Liver (tissue), 9 donors: ENCODE measurements around the gene PARM1. TPM values are rescaled to one million over a fixed set of nuclear protein-coding genes. Genes with fewer than 3 reads are reported as not detected.

Experiments used
- DNase-seq: peaks from one replicate; pipeline ENCODE4 v3.0.0-alpha.2; 2017; ENCODE audit warnings: low spot score
- H3K27ac ChIP-seq, 2 donors: one replicate each; pipeline ENCODE4 v1.7.0; 2013; ENCODE audit warnings: inconsistent platforms in 2 of 2, low read length in 2 of 2, control low read depth in 1 of 2, low read depth in 1 of 2, mild to moderate bottlenecking in 1 of 2
- H3K27me3 ChIP-seq, 4 donors: one replicate each; pipeline versions ENCODE4 v1.6.1 to v1.7.0; 2013; ENCODE audit warnings: low read length in 3 of 4, inconsistent platforms in 1 of 4, mild to moderate bottlenecking in 1 of 4, moderate library complexity in 1 of 4; ENCODE audit not compliant: control insufficient read depth in 4 of 4, insufficient read depth in 4 of 4
- H3K36me3 ChIP-seq, 4 donors: one replicate each; pipeline versions ENCODE4 v1.6.1 to v1.7.0; 2013; ENCODE audit warnings: low read length in 3 of 4, mild to moderate bottlenecking in 3 of 4, low read depth in 1 of 4, moderate library complexity in 1 of 4; ENCODE audit not compliant: control insufficient read depth in 4 of 4, insufficient read depth in 3 of 4
- H3K4me1 ChIP-seq, 4 donors: one replicate each; pipeline versions ENCODE4 v1.6.1 to v1.7.0; 2013; ENCODE audit warnings: low read length in 3 of 4, mild to moderate bottlenecking in 3 of 4, moderate library complexity in 1 of 4; ENCODE audit not compliant: control insufficient read depth in 4 of 4, insufficient read depth in 4 of 4
- H3K4me3 ChIP-seq, 3 donors: one replicate each; pipeline versions ENCODE4 v1.6.1 to v1.7.0; 2013; ENCODE audit warnings: low read length in 3 of 3, control low read depth in 1 of 3, low read depth in 1 of 3, mild to moderate bottlenecking in 1 of 3
- H3K9ac ChIP-seq, 2 donors: one replicate each; pipeline ENCODE4 v1.7.0; 2013; ENCODE audit warnings: low read length in 2 of 2, mild to moderate bottlenecking in 2 of 2, moderate library complexity in 2 of 2, control low read depth in 1 of 2, low read depth in 1 of 2
- H3K9me3 ChIP-seq, 4 donors: one replicate each; pipeline versions ENCODE4 v1.6.1 to v1.7.0; 2013; ENCODE audit warnings: low read length in 3 of 4; ENCODE audit not compliant: control insufficient read depth in 4 of 4
- EGR1 ChIP-seq, 2 donors: IDR thresholded peaks; 2 replicates each; pipeline ENCODE4 v1.6.1; 2016 to 2018; ENCODE audit warnings: antibody characterized with exemption in 2 of 2, low read depth in 2 of 2
- FOXA1 ChIP-seq: IDR thresholded peaks from 2 replicates; pipeline ENCODE4 v1.6.1; 2016; ENCODE audit warnings: antibody characterized with exemption
- FOXA2 ChIP-seq: IDR thresholded peaks from 2 replicates; pipeline ENCODE4 v1.6.1; 2016; ENCODE audit warnings: antibody characterized with exemption
- GABPA ChIP-seq, 2 donors: IDR thresholded peaks in 1 of 2; conservative IDR thresholded peaks in 1 of 2; 2 replicates each; pipeline ENCODE4 v1.6.1; 2016; ENCODE audit warnings: antibody characterized with exemption in 2 of 2, mild to moderate bottlenecking in 1 of 2, moderate library complexity in 1 of 2
- HNF4A ChIP-seq, 2 donors: conservative IDR thresholded peaks; 2 replicates each; pipeline ENCODE4 v1.6.1; 2016; ENCODE audit warnings: antibody characterized with exemption in 2 of 2, mild to moderate bottlenecking in 2 of 2
- JUND ChIP-seq, 2 donors: IDR thresholded peaks; 2 replicates each; pipeline ENCODE4 v1.6.1; 2016; ENCODE audit warnings: antibody characterized with exemption in 2 of 2
- NR2F2 ChIP-seq: IDR thresholded peaks from 2 replicates; pipeline ENCODE4 v1.6.1; 2016; ENCODE audit warnings: antibody characterized with exemption
- RXRA ChIP-seq, 2 donors: IDR thresholded peaks; 2 replicates each; pipeline ENCODE4 v1.6.1; 2017 to 2018; ENCODE audit warnings: antibody characterized with exemption in 2 of 2, mild to moderate bottlenecking in 1 of 2
- SP1 ChIP-seq: IDR thresholded peaks from 2 replicates; pipeline ENCODE4 v1.6.1; 2018; ENCODE audit warnings: antibody characterized with exemption, mild to moderate bottlenecking
- TAF1 ChIP-seq: conservative IDR thresholded peaks from 2 replicates; pipeline ENCODE4 v1.6.1; 2016; ENCODE audit warnings: antibody characterized with exemption, mild to moderate bottlenecking
- YY1 ChIP-seq: IDR thresholded peaks from 2 replicates; pipeline ENCODE4 v1.6.1; 2016; ENCODE audit warnings: antibody characterized with exemption, mild to moderate bottlenecking
- WGBS: extraction: QIAGEN DNeasy Blood & Tissue Kit; methylation state at CpG from one replicate; pipeline ENCODE4 v1.1.7; 2013; 5-methylcytosine and 5-hydroxymethylcytosine counted together
- polyA plus RNA-seq, 2 donors: library from polyadenylated mRNA; stranded (reverse) in 1 of 2; unstranded in 1 of 2; fragments of 200-250 nt in 1 of 2; fragments of >200 nt in 1 of 2; fragmentation: Nextera tagmentation in 1 of 2; extraction: Ambion mirVana in 1 of 2; gene quantifications; one replicate each; pipeline versions ENCODE4 v1.2.1 to v1.2.3, GENCODE V29; 2013 to 2015
- total RNA-seq, 2 donors: library from RNA; depleted of rRNA; stranded (reverse); fragments of >200 nt; gene quantifications; one replicate each; pipeline ENCODE4 v1.2.3, GENCODE V29; 2014
- TF ChIP-seq, protein P1 (sequence below): fragments of 150-350 bp; IDR thresholded peaks from 2 replicates; pipeline ENCODE4 v1.5.1; 2017; ENCODE audit warnings: improper control_type of control experiment, low read depth, low read length; ENCODE audit not compliant: missing input control
- TF ChIP-seq, protein P2 (sequence below): IDR thresholded peaks from 2 replicates; pipeline ENCODE4 v1.6.1; 2016; ENCODE audit warnings: antibody characterized with exemption
- TF ChIP-seq, protein P3 (sequence below): IDR thresholded peaks from 2 replicates; pipeline ENCODE4 v1.6.1; 2016; ENCODE audit warnings: antibody characterized with exemption
- TF ChIP-seq, protein P4 (sequence below): IDR thresholded peaks from 2 replicates; pipeline ENCODE4 v1.6.1; 2016; ENCODE audit warnings: antibody characterized with exemption, mild to moderate bottlenecking
- donor health status: healthy.
- donor health status: healthy.
- donor health status: healthy.
- donor health status: healthy.
- donor health status: healthy.

The PARM1 gene
- total and polyA plus RNA-seq, 4 donors, result 0.42 to 2.2 (median 0.74) TPM

DNA sequence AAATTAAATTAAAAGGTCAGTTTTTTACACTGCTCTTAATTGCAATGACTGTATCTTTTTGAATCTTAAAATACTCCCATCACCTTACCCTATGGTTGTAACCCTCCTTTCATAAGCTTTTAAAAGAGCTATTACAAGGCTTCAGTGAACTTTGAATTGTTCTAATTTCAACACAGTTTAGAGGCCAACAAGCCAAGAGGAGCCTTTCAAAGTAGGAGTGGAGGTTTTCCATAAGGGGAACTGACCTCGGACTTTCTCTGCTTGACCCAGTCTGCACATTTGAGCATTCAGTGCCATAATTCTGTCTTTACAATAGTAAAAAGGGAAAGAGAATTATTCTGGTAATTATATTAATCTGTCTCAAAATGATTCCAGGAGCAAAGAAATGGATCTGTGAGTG is 98.9 kb downstream of the PARM1 start:
- no peak overlapping the region for H3K9ac ChIP-seq
- 32% methylated on average over 1 of the region's 1 CpG for WGBS
- no peaks in the 10 kb centered on the region for H3K9me3 ChIP-seq
- TF ChIP-seq HNF4A (conservative IDR thresholded peaks at IDR 0.05) (peak; percentile 41 to 50), JUND (IDR thresholded peaks at IDR 0.05) (no peak)
- peaks cover 0 to 6% (median 1%) of the 10 kb centered on the region in 4 donors for H3K4me1 ChIP-seq
- H3K36me3 ChIP-seq, result no peaks in the 10 kb centered on the region
- H3K27me3 ChIP-seq, result no peaks in the 10 kb centered on the region
- no peak for DNase-seq
- no peak overlapping the region for H3K27ac ChIP-seq
- no peak overlapping the region for H3K4me3 ChIP-seq

DNA sequence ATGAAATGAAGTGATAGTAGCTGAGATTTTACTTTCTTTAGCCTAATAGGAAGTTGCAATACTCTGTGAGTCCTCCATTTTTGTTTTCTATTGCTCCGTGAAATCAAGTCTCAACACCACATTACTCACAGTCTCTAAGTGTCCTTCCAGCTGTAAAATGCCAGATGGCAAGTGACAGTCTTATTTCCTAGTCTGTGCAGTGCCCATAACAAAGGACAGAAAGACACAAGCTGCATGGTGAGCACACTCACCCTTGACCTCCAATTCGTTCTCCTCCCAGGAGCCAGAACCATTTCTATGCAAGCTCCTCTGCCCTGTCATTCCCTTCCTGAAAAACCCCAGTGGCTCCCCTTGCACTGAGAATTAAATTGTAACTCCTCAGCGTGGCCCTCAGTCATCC is 101.6 kb downstream of the PARM1 start:
- TF ChIP-seq YY1 (no peak), FOXA1 (no peak), TAF1 (no peak), JUND (IDR thresholded peaks at IDR 0.05) (no peak), FOXA2 (no peak), EGR1 (IDR thresholded peaks at IDR 0.05; ENCODE audit: low read depth in 2 of 2) (no peak), NR2F2 (no peak)
- TF ChIP-seq, protein P1, sequence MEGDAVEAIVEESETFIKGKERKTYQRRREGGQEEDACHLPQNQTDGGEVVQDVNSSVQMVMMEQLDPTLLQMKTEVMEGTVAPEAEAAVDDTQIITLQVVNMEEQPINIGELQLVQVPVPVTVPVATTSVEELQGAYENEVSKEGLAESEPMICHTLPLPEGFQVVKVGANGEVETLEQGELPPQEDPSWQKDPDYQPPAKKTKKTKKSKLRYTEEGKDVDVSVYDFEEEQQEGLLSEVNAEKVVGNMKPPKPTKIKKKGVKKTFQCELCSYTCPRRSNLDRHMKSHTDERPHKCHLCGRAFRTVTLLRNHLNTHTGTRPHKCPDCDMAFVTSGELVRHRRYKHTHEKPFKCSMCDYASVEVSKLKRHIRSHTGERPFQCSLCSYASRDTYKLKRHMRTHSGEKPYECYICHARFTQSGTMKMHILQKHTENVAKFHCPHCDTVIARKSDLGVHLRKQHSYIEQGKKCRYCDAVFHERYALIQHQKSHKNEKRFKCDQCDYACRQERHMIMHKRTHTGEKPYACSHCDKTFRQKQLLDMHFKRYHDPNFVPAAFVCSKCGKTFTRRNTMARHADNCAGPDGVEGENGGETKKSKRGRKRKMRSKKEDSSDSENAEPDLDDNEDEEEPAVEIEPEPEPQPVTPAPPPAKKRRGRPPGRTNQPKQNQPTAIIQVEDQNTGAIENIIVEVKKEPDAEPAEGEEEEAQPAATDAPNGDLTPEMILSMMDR, result no peak
- TF ChIP-seq, protein P2, sequence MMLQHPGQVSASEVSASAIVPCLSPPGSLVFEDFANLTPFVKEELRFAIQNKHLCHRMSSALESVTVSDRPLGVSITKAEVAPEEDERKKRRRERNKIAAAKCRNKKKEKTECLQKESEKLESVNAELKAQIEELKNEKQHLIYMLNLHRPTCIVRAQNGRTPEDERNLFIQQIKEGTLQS, result no peak
- Histone ChIP-seq H3K4me1 (peaks cover 0 to 6% (median 1%) of the 10 kb centered on the region in 4 donors), H3K36me3 (no peaks in the 10 kb centered on the region), H3K9ac (no peak overlapping the region), H3K9me3 (no peaks in the 10 kb centered on the region), H3K4me3 (no peak overlapping the region), H3K27ac (no peak overlapping the region), H3K27me3 (no peaks in the 10 kb centered on the region)
- no peak for DNase-seq
- 75% methylated on average over 3 of the region's 3 CpGs for WGBS

DNA sequence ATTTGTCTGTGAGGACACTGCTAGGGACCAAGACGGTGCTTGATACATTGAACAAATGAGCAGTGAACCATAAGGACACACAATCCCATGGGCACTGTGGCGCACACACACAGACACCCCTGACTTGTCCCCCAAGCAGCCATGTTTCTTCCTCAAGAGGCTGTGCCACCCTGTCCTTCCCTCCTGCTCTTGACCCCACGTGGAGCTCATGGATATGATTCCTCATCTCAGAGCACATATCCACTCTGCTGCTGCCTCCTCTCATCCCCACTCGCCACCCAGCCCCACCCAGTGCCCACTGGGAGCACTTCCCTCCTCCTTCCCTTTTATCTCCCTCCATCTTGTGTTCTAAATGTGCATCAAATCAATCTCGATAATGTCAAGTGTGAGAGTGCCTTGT is 102.4 kb downstream of the PARM1 start:
- Histone ChIP-seq H3K9me3 (no peaks in the 10 kb centered on the region), H3K4me1 (peaks cover 0 to under 1% (median 0%) of the 10 kb centered on the region in 4 donors), H3K27me3 (no peaks in the 10 kb centered on the region), H3K4me3 (no peak overlapping the region), H3K36me3 (no peaks in the 10 kb centered on the region), H3K27ac (no peak overlapping the region), H3K9ac (no peak overlapping the region)
- DNase-seq, result no peak
- 91% methylated on average over 5 of the region's 5 CpGs for WGBS
- TF ChIP-seq, protein P3, sequence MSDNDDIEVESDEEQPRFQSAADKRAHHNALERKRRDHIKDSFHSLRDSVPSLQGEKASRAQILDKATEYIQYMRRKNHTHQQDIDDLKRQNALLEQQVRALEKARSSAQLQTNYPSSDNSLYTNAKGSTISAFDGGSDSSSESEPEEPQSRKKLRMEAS, result no peak
- TF ChIP-seq NR2F2 (no peak), FOXA2 (no peak), HNF4A (conservative IDR thresholded peaks at IDR 0.05) (no peak), YY1 (no peak), FOXA1 (no peak), RXRA (IDR thresholded peaks at IDR 0.05) (no peak), EGR1 (IDR thresholded peaks at IDR 0.05; ENCODE audit: low read depth in 2 of 2) (no peak), SP1 (no peak), GABPA (IDR thresholded peaks at IDR 0.05 in 1 of 2, conservative IDR thresholded peaks at IDR 0.05 in 1 of 2) (no peak)
- TF ChIP-seq, protein P2, result no peak
- TF ChIP-seq, protein P1, result no peak
- TF ChIP-seq, protein P4, sequence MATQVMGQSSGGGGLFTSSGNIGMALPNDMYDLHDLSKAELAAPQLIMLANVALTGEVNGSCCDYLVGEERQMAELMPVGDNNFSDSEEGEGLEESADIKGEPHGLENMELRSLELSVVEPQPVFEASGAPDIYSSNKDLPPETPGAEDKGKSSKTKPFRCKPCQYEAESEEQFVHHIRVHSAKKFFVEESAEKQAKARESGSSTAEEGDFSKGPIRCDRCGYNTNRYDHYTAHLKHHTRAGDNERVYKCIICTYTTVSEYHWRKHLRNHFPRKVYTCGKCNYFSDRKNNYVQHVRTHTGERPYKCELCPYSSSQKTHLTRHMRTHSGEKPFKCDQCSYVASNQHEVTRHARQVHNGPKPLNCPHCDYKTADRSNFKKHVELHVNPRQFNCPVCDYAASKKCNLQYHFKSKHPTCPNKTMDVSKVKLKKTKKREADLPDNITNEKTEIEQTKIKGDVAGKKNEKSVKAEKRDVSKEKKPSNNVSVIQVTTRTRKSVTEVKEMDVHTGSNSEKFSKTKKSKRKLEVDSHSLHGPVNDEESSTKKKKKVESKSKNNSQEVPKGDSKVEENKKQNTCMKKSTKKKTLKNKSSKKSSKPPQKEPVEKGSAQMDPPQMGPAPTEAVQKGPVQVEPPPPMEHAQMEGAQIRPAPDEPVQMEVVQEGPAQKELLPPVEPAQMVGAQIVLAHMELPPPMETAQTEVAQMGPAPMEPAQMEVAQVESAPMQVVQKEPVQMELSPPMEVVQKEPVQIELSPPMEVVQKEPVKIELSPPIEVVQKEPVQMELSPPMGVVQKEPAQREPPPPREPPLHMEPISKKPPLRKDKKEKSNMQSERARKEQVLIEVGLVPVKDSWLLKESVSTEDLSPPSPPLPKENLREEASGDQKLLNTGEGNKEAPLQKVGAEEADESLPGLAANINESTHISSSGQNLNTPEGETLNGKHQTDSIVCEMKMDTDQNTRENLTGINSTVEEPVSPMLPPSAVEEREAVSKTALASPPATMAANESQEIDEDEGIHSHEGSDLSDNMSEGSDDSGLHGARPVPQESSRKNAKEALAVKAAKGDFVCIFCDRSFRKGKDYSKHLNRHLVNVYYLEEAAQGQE, result no peak
